Stimulated activated CD8-positive, alpha-beta memory T cell treated with anti-CD3 and anti-CD28 coated beads, Interleukin-12 subunit alpha, Interleukin-12 subunit beta, amount 100 ng/mL, for 24 hours (primary cell): Measurements from ENCODE around the gene TPI1.
"Not testable (repeated sequence)": the region's sequence is repeated elsewhere in the genome, so short reads cannot be mapped to it uniquely, and the experiment has no call there.

Experiments used
- DNase-seq: peaks from one replicate; pipeline ENCODE4 v3.0.0-alpha.2; 2020; ENCODE audit errors: extremely low read depth

Gene TPI1

GRCh38 chr12:6869049-6870021 is 2.0 kb downstream of the TPI1 start:
- DNase-seq = peak; percentile 57

- not testable (repeated sequence) for DNase-seq
These were observed 3.0 kb downstream of the TPI1 start for GRCh38 chr12:6870304-6870703.

GRCh38 chr12:6871052-6871957 is 4.0 kb downstream of the TPI1 start:
- DNase-seq = no peak

- DNase-seq = peak; percentile 55
These were observed 5.0 kb downstream of the TPI1 start for GRCh38 chr12:6872073-6873048.

GRCh38 chr12:6873094-6874014 is 6.0 kb downstream of the TPI1 start, which contains the start of gene SPSB2:
SPSB2 (minus strand) TSS chr12:6873303; CDS start chr12:6872901, 402 bp downstream.
- peak; percentile 99 for DNase-seq

- DNase-seq = not testable (repeated sequence)
These were observed 6.7 kb downstream of the TPI1 start for GRCh38 chr12:6874015-6874368.

- not testable (repeated sequence) for DNase-seq
These were observed 12.5 kb downstream of the TPI1 start for GRCh38 chr12:6879824-6880223.

GRCh38 chr12:6883252-6883651 is 15.9 kb downstream of the TPI1 start:
- DNase-seq = no peak

- DNase-seq = no peak
These were observed 16.4 kb downstream of the TPI1 start for GRCh38 chr12:6883683-6884082.

GRCh38 chr12:6884539-6884938 is 17.2 kb downstream of the TPI1 start:
- no peak for DNase-seq

GRCh38 chr12:6886206-6886999 is 19.1 kb downstream of the TPI1 start:
- DNase-seq = not testable (repeated sequence)

GRCh38 chr12:6887460-6887859 is 20.1 kb downstream of the TPI1 start:
- DNase-seq = no peak

- DNase-seq = no peak
These were observed 21.0 kb downstream of the TPI1 start for GRCh38 chr12:6888360-6888759.

GRCh38 chr12:6888794-6889193 is 21.5 kb downstream of the TPI1 start:
- DNase-seq = not testable (repeated sequence)

GRCh38 chr12:6889775-6890573 is 22.6 kb downstream of the TPI1 start:
- not testable (repeated sequence) for DNase-seq

GRCh38 chr12:6890789-6891645 is 23.7 kb downstream of the TPI1 start:
- DNase-seq = peak; percentile 97

GRCh38 chr12:6891646-6892001 is 24.3 kb downstream of the TPI1 start:
- no peak for DNase-seq
